SH-SY5Y (cell line): ENCODE data around the gene TMEM91.

Source experiments
- GATA2 ChIP-seq: IDR thresholded peaks from 2 replicates; pipeline ENCODE4 v1.6.1; 2011; ENCODE audit warnings: mild to moderate bottlenecking, low read depth, low read length
- GATA3 ChIP-seq: IDR thresholded peaks from 2 replicates; pipeline ENCODE4 v1.6.1; 2011; ENCODE audit warnings: low read depth, mild to moderate bottlenecking, low read length, moderate library complexity

GRCh38 chr19:41335467-41335866 is 40.9 kb upstream of the TMEM91 start:
- TF ChIP-seq GATA3, result no peak
- no peak for TF ChIP-seq GATA2
